ENCODE data around the gene PLPP2.

PLPP2 gene

GRCh38 chr19:334296-335071 is 43.3 kb upstream of the PLPP2 start:
- TF ChIP-seq POLR2AphosphoS5 (IDR thresholded peaks at IDR 0.05; ENCODE audit: borderline replicate concordance, low read depth, low read length) = no peak
- no peak for TF ChIP-seq FOXP2 (optimal IDR thresholded peaks at IDR 0.05; ENCODE audit: control extremely low read depth, extremely low read length, insufficient read depth)
- no peak for TF ChIP-seq EZH2 (IDR thresholded peaks at IDR 0.05)
- H3K9me3 ChIP-seq (ENCODE audit: low read depth, low read length) = peaks cover 8% of the 10 kb centered on the region; the same call in 1 of the 2 replicates
- H3K9ac ChIP-seq (ENCODE audit: insufficient read length) = no peak overlapping the region
- no peak overlapping the region for H3K4me3 ChIP-seq
- H3K27ac ChIP-seq = no peak overlapping the region
- DNase-seq (ENCODE audit: low read depth, low spot score) = no peak
- H3K36me3 ChIP-seq (ENCODE audit: insufficient read depth, low read length) = peaks cover 62% of the 10 kb centered on the region

GRCh38 chr19:330503-330902 is 39.3 kb upstream of the PLPP2 start:
- Histone ChIP-seq H3K27ac (no peak overlapping the region), H3K36me3 (ENCODE audit: insufficient read depth, low read length) (peaks cover 77% of the 10 kb centered on the region), H3K9me3 (ENCODE audit: low read depth, low read length) (peaks cover 11% of the 10 kb centered on the region), H3K4me3 (no peak overlapping the region), H3K9ac (ENCODE audit: insufficient read length) (no peak overlapping the region)
- no peak for TF ChIP-seq EZH2 (IDR thresholded peaks at IDR 0.05)
- no peak for TF ChIP-seq FOXP2 (optimal IDR thresholded peaks at IDR 0.05; ENCODE audit: control extremely low read depth, extremely low read length, insufficient read depth)
- TF ChIP-seq POLR2AphosphoS5 (IDR thresholded peaks at IDR 0.05; ENCODE audit: borderline replicate concordance, low read depth, low read length) = no peak
- DNase-seq (ENCODE audit: low read depth, low spot score) = no peak

GRCh38 chr19:329876-330275 is 38.7 kb upstream of the PLPP2 start:
- no peak overlapping the region for H3K4me3 ChIP-seq
- peaks cover 79% of the 10 kb centered on the region for H3K36me3 ChIP-seq (ENCODE audit: insufficient read depth, low read length)
- peaks cover 11% of the 10 kb centered on the region for H3K9me3 ChIP-seq (ENCODE audit: low read depth, low read length)
- H3K9ac ChIP-seq (ENCODE audit: insufficient read length) = no peak overlapping the region
- no peak overlapping the region for H3K27ac ChIP-seq
- TF ChIP-seq POLR2AphosphoS5 (IDR thresholded peaks at IDR 0.05; ENCODE audit: borderline replicate concordance, low read depth, low read length) (no peak), EZH2 (IDR thresholded peaks at IDR 0.05) (no peak), FOXP2 (optimal IDR thresholded peaks at IDR 0.05; ENCODE audit: control extremely low read depth, extremely low read length, insufficient read depth) (no peak)
- no peak for DNase-seq (ENCODE audit: low read depth, low spot score)

- TF ChIP-seq FOXP2 (optimal IDR thresholded peaks at IDR 0.05; ENCODE audit: control extremely low read depth, extremely low read length, insufficient read depth) = no peak
- no peak for TF ChIP-seq EZH2 (IDR thresholded peaks at IDR 0.05)
- TF ChIP-seq POLR2AphosphoS5 (IDR thresholded peaks at IDR 0.05; ENCODE audit: borderline replicate concordance, low read depth, low read length) = no peak
- no peak for DNase-seq (ENCODE audit: low read depth, low spot score)
- peaks cover 82% of the 10 kb centered on the region for H3K36me3 ChIP-seq (ENCODE audit: insufficient read depth, low read length)
- peaks cover 11% of the 10 kb centered on the region for H3K9me3 ChIP-seq (ENCODE audit: low read depth, low read length)
- H3K9ac ChIP-seq (ENCODE audit: insufficient read length) = no peak overlapping the region
- no peak overlapping the region for H3K4me3 ChIP-seq
- H3K27ac ChIP-seq = no peak overlapping the region
These were observed 36.9 kb upstream of the PLPP2 start for GRCh38 chr19:328025-328505.

GRCh38 chr19:327291-328024 is 36.3 kb upstream of the PLPP2 start:
- no peak for TF ChIP-seq POLR2AphosphoS5 (IDR thresholded peaks at IDR 0.05; ENCODE audit: borderline replicate concordance, low read depth, low read length)
- TF ChIP-seq EZH2 (IDR thresholded peaks at IDR 0.05) = no peak
- Histone ChIP-seq H3K9me3 (ENCODE audit: low read depth, low read length) (peaks cover 11% of the 10 kb centered on the region), H3K4me3 (no peak overlapping the region), H3K36me3 (ENCODE audit: insufficient read depth, low read length) (peaks cover 88% of the 10 kb centered on the region), H3K9ac (ENCODE audit: insufficient read length) (no peak overlapping the region), H3K27ac (no peak overlapping the region)
- DNase-seq (ENCODE audit: low read depth, low spot score) = no peak

GRCh38 chr19:326871-327270 is 35.7 kb upstream of the PLPP2 start:
- no peak overlapping the region for H3K9ac ChIP-seq (ENCODE audit: insufficient read length)
- peaks cover 93% of the 10 kb centered on the region for H3K36me3 ChIP-seq (ENCODE audit: insufficient read depth, low read length)
- no peak for TF ChIP-seq EZH2 (IDR thresholded peaks at IDR 0.05)
- no peak for TF ChIP-seq POLR2AphosphoS5 (IDR thresholded peaks at IDR 0.05; ENCODE audit: borderline replicate concordance, low read depth, low read length)
- TF ChIP-seq FOXP2 (optimal IDR thresholded peaks at IDR 0.05; ENCODE audit: control extremely low read depth, extremely low read length, insufficient read depth) = no peak
- DNase-seq (ENCODE audit: low read depth, low spot score) = no peak
- peaks cover 11% of the 10 kb centered on the region for H3K9me3 ChIP-seq (ENCODE audit: low read depth, low read length)
- no peak overlapping the region for H3K4me3 ChIP-seq
- H3K27ac ChIP-seq = no peak overlapping the region

- no peak for DNase-seq (ENCODE audit: low read depth, low spot score)
- TF ChIP-seq EZH2 (IDR thresholded peaks at IDR 0.05) = no peak
- no peak for TF ChIP-seq FOXP2 (optimal IDR thresholded peaks at IDR 0.05; ENCODE audit: control extremely low read depth, extremely low read length, insufficient read depth)
- TF ChIP-seq POLR2AphosphoS5 (IDR thresholded peaks at IDR 0.05; ENCODE audit: borderline replicate concordance, low read depth, low read length) = no peak
- Histone ChIP-seq H3K27ac (no peak overlapping the region), H3K9ac (ENCODE audit: insufficient read length) (no peak overlapping the region), H3K36me3 (ENCODE audit: insufficient read depth, low read length) (peaks cover 93% of the 10 kb centered on the region), H3K9me3 (ENCODE audit: low read depth, low read length) (peaks cover 11% of the 10 kb centered on the region), H3K4me3 (no peak overlapping the region)
These were observed 34.8 kb upstream of the PLPP2 start for GRCh38 chr19:325937-326565.
